ENCODE data around the gene MYO1E.
A peak's percentile ranks its signal among the peaks of the same experiment; 100 is the strongest.

GRCh38 chr15:59247364-59247763, 125.3 kb downstream of the MYO1E start:
- TF ChIP-seq CTCF (IDR thresholded peaks at IDR 0.05), result peak; percentile 36 to 53 (median 48)
- TF ChIP-seq POLR2A (IDR thresholded peaks at IDR 0.05), result no peak

All from uterus (tissue), 2 donors.